Small intestine (tissue), 16 donors: ENCODE data around the gene MTM1. TPM values are rescaled to one million over a fixed set of nuclear protein-coding genes. Genes with fewer than 3 reads are reported as not detected.

Experiments used
- DNase-seq, 2 donors: peaks; one replicate each; pipeline versions ENCODE4 v3.0.0 to v3.0.0-alpha.2; 2013
- FAIRE-seq: peaks from 2 replicates; lab custom pipeline; 2012; peaks lifted over from hg19 to GRCh38; lab: Jason Lieb, UNC
- H3K27ac ChIP-seq, 3 donors: one replicate each; pipeline ENCODE4 v1.5.1; 2013; ENCODE audit warnings: low read length in 2 of 3, mild to moderate bottlenecking in 2 of 3, control low read depth in 1 of 3, inconsistent platforms in 1 of 3, low read depth in 1 of 3, moderate library complexity in 1 of 3
- H3K27me3 ChIP-seq, 3 donors: one replicate each; pipeline ENCODE4 v1.6.1; 2013; ENCODE audit warnings: low read length in 3 of 3, inconsistent platforms in 1 of 3; ENCODE audit not compliant: control insufficient read depth in 3 of 3, insufficient read depth in 3 of 3
- H3K36me3 ChIP-seq, 3 donors: one replicate each; pipeline ENCODE4 v1.6.1; 2013; ENCODE audit warnings: low read length in 3 of 3, inconsistent platforms in 1 of 3, low read depth in 1 of 3, mild to moderate bottlenecking in 1 of 3, moderate library complexity in 1 of 3; ENCODE audit not compliant: control insufficient read depth in 3 of 3, insufficient read depth in 2 of 3
- H3K4me1 ChIP-seq, 3 donors: one replicate each; pipeline ENCODE4 v1.6.1; 2013; ENCODE audit warnings: low read length in 2 of 3, inconsistent platforms in 1 of 3, low read depth in 1 of 3, mild to moderate bottlenecking in 1 of 3, moderate library complexity in 1 of 3; ENCODE audit not compliant: control insufficient read depth in 3 of 3, insufficient read depth in 2 of 3
- H3K4me3 ChIP-seq, 3 donors: one replicate each; pipeline ENCODE4 v1.5.1; 2013; ENCODE audit warnings: low read length in 3 of 3, control low read depth in 1 of 3, inconsistent platforms in 1 of 3, low read depth in 1 of 3, mild to moderate bottlenecking in 1 of 3, moderate library complexity in 1 of 3
- H3K9me3 ChIP-seq, 2 donors: one replicate each; pipeline ENCODE4 v1.6.1; 2013; ENCODE audit warnings: low read depth in 1 of 2, low read length in 1 of 2; ENCODE audit not compliant: control insufficient read depth in 2 of 2, insufficient read depth in 1 of 2
- WGBS, 3 donors: extraction: QIAGEN DNeasy Blood & Tissue Kit; methylation state at CpG; one replicate each; pipeline ENCODE4 v1.1.7; 2013; 5-methylcytosine and 5-hydroxymethylcytosine counted together
- long read RNA-seq, 10 donors: transcript quantifications; one replicate each; lab custom pipeline, GENCODE V29; 2026
- polyA plus RNA-seq, 4 donors: library from polyadenylated mRNA; stranded (reverse) in 3 of 4; unstranded in 1 of 4; fragments of 200-250 nt in 3 of 4; fragments of 120-200 nt in 1 of 4; gene quantifications; one replicate each; pipeline versions ENCODE4 v1.2.1 to v1.2.3, GENCODE V29; 2013
- donor health status: healthy with polysubstance abuse.
- donor health status: control.
- donor health status: control.
- donor health status: Bipolar disorder and iron deficiency.
- donor health status: healthy.

MTM1 gene
- 10 to 100 TPM in 3 of 4 donors, 1 to 10 TPM in 1; 7.1 to 16.9 (median 11.9) TPM for polyA plus RNA-seq
- long read RNA-seq, donor 1, partial matches to known transcripts, result 0 of 2 reads
- long read RNA-seq, donor 1, other reads (novel, unspliced or antisense), result 0 of 2 reads
- long read RNA-seq, donor 2, partial matches to known transcripts, result 0 of 1 reads
- long read RNA-seq, donor 2, other reads (novel, unspliced or antisense), result 0 of 1 reads
- long read RNA-seq, donor 3, result 0 reads
- long read RNA-seq, donor 4, result 0 reads
- long read RNA-seq, donor 5, result 0 reads
- long read RNA-seq, donor 6, partial matches to known transcripts, result 0 of 1 reads
- long read RNA-seq, donor 6, other reads (novel, unspliced or antisense), result 0 of 1 reads
- long read RNA-seq, donor 7, partial matches to known transcripts, result 0 of 1 reads
- long read RNA-seq, donor 7, other reads (novel, unspliced or antisense), result 0 of 1 reads
- long read RNA-seq, donor 8, result 0 reads
- long read RNA-seq, donor 9, result 0 reads
- long read RNA-seq, donor 10, partial matches to known transcripts, result 0 of 1 reads
- long read RNA-seq, donor 10, other reads (novel, unspliced or antisense), result 0 of 1 reads

- DNase-seq (peak; percentile 94 to 95), FAIRE-seq (no peak)
- H3K4me3 ChIP-seq, result peak within 1 kb of the TSS; percentile 49 to 66 (median 53)
- no peaks in the 10 kb centered on the region for H3K36me3 ChIP-seq
- H3K27ac ChIP-seq, result peak within 1 kb of the TSS; percentile 68 to 97 (median 92)
- no peaks in the 10 kb centered on the region for H3K9me3 ChIP-seq
- peaks cover 0 to 24% (median 5%) of the 10 kb centered on the region in 3 donors for H3K4me1 ChIP-seq
- H3K27me3 ChIP-seq, result no peaks in the 10 kb centered on the region
- WGBS, 3 donors, result 0 to 23% (median 2%) methylated on average over 25 to 89 of the region's 89 CpGs
Observed at GRCh38 chrX:150568320-150569154, at the start of gene MTM1. Gene MTM1, plus strand, starts transcription at chrX:150568621. Its CDS starts 23,994 bp downstream, at chrX:150592615.

GRCh38 chrX:150522494-150522893 lies 45.9 kb upstream of the MTM1 start:
- WGBS, 3 donors, result 75 to 86% (median 86%) methylated on average over 2 of the region's 2 CpGs
- no peak for FAIRE-seq

GRCh38 chrX:150525061-150525919 lies 43.1 kb upstream of the MTM1 start:
- H3K27me3 ChIP-seq, result peaks cover 0 to 3% (median 0%) of the 10 kb centered on the region in 3 donors
- FAIRE-seq (no peak), DNase-seq (no peak)
- no peak overlapping the region for H3K4me3 ChIP-seq
- no peaks in the 10 kb centered on the region for H3K9me3 ChIP-seq
- no peak overlapping the region for H3K27ac ChIP-seq
- 68 to 78% (median 69%) methylated on average over 5 to 10 of the region's 10 CpGs for WGBS, 3 donors
- H3K4me1 ChIP-seq, result no peaks in the 10 kb centered on the region
- no peaks in the 10 kb centered on the region for H3K36me3 ChIP-seq

More at GRCh38 chrX:150522494-150522893, 45.9 kb upstream of the MTM1 start:
- no peak for DNase-seq
- H3K36me3 ChIP-seq, result no peaks in the 10 kb centered on the region
- no peak overlapping the region for H3K4me3 ChIP-seq
- H3K27me3 ChIP-seq, result peaks cover 0 to 3% (median 0%) of the 10 kb centered on the region in 3 donors
- H3K9me3 ChIP-seq, result no peaks in the 10 kb centered on the region
- no peak overlapping the region for H3K27ac ChIP-seq
- H3K4me1 ChIP-seq, result no peaks in the 10 kb centered on the region

GRCh38 chrX:150526692-150527091 lies 41.7 kb upstream of the MTM1 start:
- no peaks in the 10 kb centered on the region for H3K9me3 ChIP-seq
- DNase-seq, result no peak
- no peak overlapping the region for H3K27ac ChIP-seq
- no peaks in the 10 kb centered on the region for H3K36me3 ChIP-seq
- FAIRE-seq, result no peak
- H3K4me3 ChIP-seq, result no peak overlapping the region
- H3K27me3 ChIP-seq, result peaks cover 0 to 3% (median 0%) of the 10 kb centered on the region in 3 donors
- 72 to 92% (median 78%) methylated on average over 7 of the region's 7 CpGs for WGBS, 3 donors
- H3K4me1 ChIP-seq, result no peaks in the 10 kb centered on the region

- H3K27ac ChIP-seq, result no peak overlapping the region
- DNase-seq (no peak), FAIRE-seq (no peak)
- WGBS, 3 donors, result 69 to 96% (median 89%) methylated on average over 3 of the region's 3 CpGs
- H3K4me1 ChIP-seq, result no peaks in the 10 kb centered on the region
- no peaks in the 10 kb centered on the region for H3K36me3 ChIP-seq
- no peaks in the 10 kb centered on the region for H3K9me3 ChIP-seq
- H3K4me3 ChIP-seq, result no peak overlapping the region
- peaks cover 0 to 3% (median 0%) of the 10 kb centered on the region in 3 donors for H3K27me3 ChIP-seq
Observed at GRCh38 chrX:150527108-150527507, 41.3 kb upstream of the MTM1 start.

- Histone ChIP-seq H3K27me3 (peaks cover 0 to 2% (median 0%) of the 10 kb centered on the region in 3 donors), H3K27ac (no peak overlapping the region), H3K4me1 (no peaks in the 10 kb centered on the region), H3K9me3 (no peaks in the 10 kb centered on the region), H3K4me3 (no peak overlapping the region), H3K36me3 (no peaks in the 10 kb centered on the region)
- DNase-seq, result no peak
- 95 to 100% (median 99%) methylated on average over 3 of the region's 3 CpGs for WGBS, 3 donors
- FAIRE-seq, result no peak
Observed at GRCh38 chrX:150529587-150529986, 38.8 kb upstream of the MTM1 start.

GRCh38 chrX:150530821-150531220 lies 37.6 kb upstream of the MTM1 start:
- no peak overlapping the region for H3K4me3 ChIP-seq
- FAIRE-seq, result no peak
- no peaks in the 10 kb centered on the region for H3K4me1 ChIP-seq
- no peaks in the 10 kb centered on the region for H3K9me3 ChIP-seq
- no peaks in the 10 kb centered on the region for H3K27me3 ChIP-seq
- WGBS, 3 donors, result 78 to 84% (median 81%) methylated on average over 7 of the region's 7 CpGs
- H3K36me3 ChIP-seq, result no peaks in the 10 kb centered on the region
- DNase-seq, result no peak
- H3K27ac ChIP-seq, result no peak overlapping the region
